Left ventricle myocardium superior (tissue), 1 donor: ENCODE results near the gene PXMP4. TPM values are rescaled to one million over a fixed set of nuclear protein-coding genes. Genes with fewer than 3 reads are reported as not detected.
A peak's percentile ranks its signal among the peaks of the same experiment; 100 is the strongest.

Experiments
- ATAC-seq: fragments of 200-7000 bp; cut with Tn5 transposase; one replicate; pipeline ENCODE4 v1.9.1; 2020; ENCODE audit warnings: mild to moderate bottlenecking, moderate library complexity
- DNase-seq: peaks from one replicate; pipeline ENCODE4 v3.0.0-alpha.2; 2020
- intact Hi-C: fragments of 100-400 bp; cut with micrococcal nuclease; formaldehyde crosslinking; loops from one replicate; pipeline ENCODE4 v1.11.0; 2022
- total RNA-seq: library from RNA; stranded (reverse); fragmentation: NEBNext Ultra II Directional; extraction: Animal tissue kit (Norgen Biotek cat#: 25700); gene quantifications from one replicate; pipeline ENCODE4 v1.2.1, GENCODE V29; 2021
- donor health status: DM: no; HTN: yes; CAD: no; lungs with severe emphysema.

The PXMP4 gene
- total RNA-seq, 1 donor from 2014 or later: 13.5 TPM

GRCh38 chr20:33687993-33688937 lies 31.8 kb downstream of the PXMP4 start:
- intact Hi-C loops: no loop called here
- no peak for DNase-seq
- ATAC-seq: no peak

GRCh38 chr20:33687370-33687915 lies 32.7 kb downstream of the PXMP4 start:
- DNase-seq (no peak), ATAC-seq (no peak)
- intact Hi-C loops: no loop called here

GRCh38 chr20:33686984-33687366 lies 33.1 kb downstream of the PXMP4 start:
- intact Hi-C loops: no loop called here
- ATAC-seq (no peak), DNase-seq (no peak)

GRCh38 chr20:33686100-33686983 lies 33.8 kb downstream of the PXMP4 start, which contains the start of gene E2F1:
Gene E2F1, minus strand, starts transcription at chr20:33686385. Its CDS starts 121 bp downstream, at chr20:33686264.
- peak; percentile 99 for ATAC-seq
- intact Hi-C loops: no loop called here
- peak; percentile 99 for DNase-seq

GRCh38 chr20:33685328-33686099 lies 34.6 kb downstream of the PXMP4 start:
- DNase-seq (no peak), ATAC-seq (no peak)
- intact Hi-C loops: no loop called here

- intact Hi-C loops: no loop called here
- no peak for ATAC-seq
- DNase-seq: no peak
These were observed 35.4 kb downstream of the PXMP4 start for GRCh38 chr20:33684533-33685327.

GRCh38 chr20:33681728-33682353 lies 38.3 kb downstream of the PXMP4 start:
- no peak for ATAC-seq
- DNase-seq: no peak
- intact Hi-C loops: no loop called here

GRCh38 chr20:33681288-33681687 lies 38.8 kb downstream of the PXMP4 start:
- ATAC-seq (no peak), DNase-seq (no peak)
- intact Hi-C loops: no loop called here

GRCh38 chr20:33680686-33681085 lies 39.4 kb downstream of the PXMP4 start:
- ATAC-seq: no peak
- DNase-seq: no peak

GRCh38 chr20:33679758-33680485 lies 40.2 kb downstream of the PXMP4 start:
- ATAC-seq (no peak), DNase-seq (no peak)
- intact Hi-C loops: no loop called here

More at GRCh38 chr20:33680686-33681085, 39.4 kb downstream of the PXMP4 start:
- intact Hi-C loops: no loop called here

- intact Hi-C loops: no loop called here
- ATAC-seq (peak; percentile 59), DNase-seq (peak; percentile 84)
These were observed 42.0 kb downstream of the PXMP4 start for GRCh38 chr20:33677991-33678702.

GRCh38 chr20:33676652-33677645 lies 43.2 kb downstream of the PXMP4 start:
- DNase-seq: no peak
- ATAC-seq: no peak
- intact Hi-C loops: no loop called here

GRCh38 chr20:33676121-33676520 lies 44.0 kb downstream of the PXMP4 start:
- ATAC-seq (no peak), DNase-seq (no peak)
- intact Hi-C loops: no loop called here

GRCh38 chr20:33675136-33675959 lies 44.8 kb downstream of the PXMP4 start:
- intact Hi-C loops: no loop called here
- peak; percentile 50 for DNase-seq
- peak; percentile 2 for ATAC-seq
